Esophagus muscularis mucosa (tissue), 4 donors: Measurements from ENCODE around the gene CWH43. TPM values are rescaled to one million over a fixed set of nuclear protein-coding genes. Genes with fewer than 3 reads are reported as not detected.
"Not testable (repeated sequence)": the region's sequence is repeated elsewhere in the genome, so short reads cannot be mapped to it uniquely, and the experiment has no call there.

Experiments used
- DNase-seq: peaks from one replicate; pipeline ENCODE4 v3.0.0-alpha.2; 2017; ENCODE audit errors: extremely low spot score
- H3K27ac ChIP-seq, 4 donors: fragments of 200-600 bp; sonication (generic); replicated peaks in 1 of 4; 1 replicate in 3 of 4; 2 replicates in 1 of 4; pipeline ENCODE4 v1.5.1; 2016 to 2019; ENCODE audit warnings: mild to moderate bottlenecking in 1 of 4
- H3K27me3 ChIP-seq, 4 donors: fragments of 200-600 bp; sonication (generic); one replicate each; pipeline versions ENCODE4 v1.5.1 to v1.6.0; 2016 to 2019
- H3K36me3 ChIP-seq, 4 donors: fragments of 200-600 bp; sonication (generic); one replicate each; pipeline ENCODE4 v1.5.1; 2016 to 2019
- H3K4me1 ChIP-seq, 4 donors: fragments of 200-600 bp; sonication (generic); one replicate each; pipeline ENCODE4 v1.5.1; 2016 to 2019
- H3K4me3 ChIP-seq, 4 donors: fragments of 200-600 bp; sonication (generic); 1 replicate in 2 of 4; 2 replicates in 2 of 4; pipeline ENCODE4 v1.5.1; 2016 to 2019; ENCODE audit warnings: mild to moderate bottlenecking in 4 of 4, moderate library complexity in 1 of 4
- H3K9me3 ChIP-seq, 4 donors: fragments of 200-600 bp; sonication (generic); 1 replicate in 3 of 4; 2 replicates in 1 of 4; pipeline ENCODE4 v1.5.1; 2016 to 2019
- CTCF ChIP-seq, 3 experiments: fragments of 200-600 bp in 2 of 3; fragments of 450-650 bp in 1 of 3; sonication (generic) in 2 of 3; IDR thresholded peaks; one replicate each; pipeline ENCODE4 v1.5.1; 2017 to 2019; ENCODE audit warnings: antibody characterized with exemption in 3 of 3, mild to moderate bottlenecking in 2 of 3, moderate library complexity in 1 of 3
- EP300 ChIP-seq: sonication (generic); formaldehyde crosslinking; IDR thresholded peaks from one replicate; pipeline ENCODE4 v1.6.1; 2017; ENCODE audit warnings: antibody characterized with exemption
- POLR2A ChIP-seq: fragments of 450-650 bp; IDR thresholded peaks from one replicate; pipeline ENCODE4 v1.6.1; 2017; ENCODE audit warnings: antibody characterized with exemption, moderate library complexity, mild to moderate bottlenecking, low read depth
- POLR2AphosphoS5 ChIP-seq, 2 donors: sonication (generic); formaldehyde crosslinking; IDR thresholded peaks; one replicate each; pipeline ENCODE4 v1.6.1; 2017; ENCODE audit warnings: antibody characterized with exemption in 2 of 2
- WGBS: methylation state at CpG from one replicate; pipeline ENCODE4 v1.1.5; 2018; 5-methylcytosine and 5-hydroxymethylcytosine counted together
- intact Hi-C: fragments of 100-400 bp; cut with DNase I; formaldehyde crosslinking; loops from one replicate; pipeline ENCODE4 v1.15.1; 2023
- total RNA-seq, 4 donors: library from RNA; depleted of rRNA; stranded (reverse); fragments of >200 nt; gene quantifications; one replicate each; pipeline versions ENCODE4 v1.1.0 to v1.2.1, GENCODE V29; 2016

CWH43 gene
- total RNA-seq, 4 donors from 2014 or later = not detected

- no peak overlapping the region for H3K4me3 ChIP-seq
- intact Hi-C loops = no loop called here
- H3K4me1 ChIP-seq = no peaks in the 10 kb centered on the region
- no peaks in the 10 kb centered on the region for H3K9me3 ChIP-seq
- H3K36me3 ChIP-seq = no peaks in the 10 kb centered on the region
- no peak for TF ChIP-seq POLR2AphosphoS5 (IDR thresholded peaks at IDR 0.05)
- TF ChIP-seq CTCF (IDR thresholded peaks at IDR 0.05) = peak in 2 of 3 experiments; percentile 7 to 31
- no peak for TF ChIP-seq POLR2A
- TF ChIP-seq EP300 = no peak
- WGBS = 38% methylated on average over 11 of the region's 11 CpGs
- H3K27ac ChIP-seq = no peak overlapping the region
- DNase-seq = no peak
- H3K27me3 ChIP-seq = peaks cover 0 to 14% (median 0%) of the 10 kb centered on the region in 4 donors
Measured at GRCh38 chr4:49032440-49033161, 46.5 kb downstream of the CWH43 start.

GRCh38 chr4:49036528-49036927 is 50.5 kb downstream of the CWH43 start:
- Histone ChIP-seq H3K4me3 (no peak overlapping the region), H3K4me1 (no peaks in the 10 kb centered on the region), H3K27ac (no peak overlapping the region), H3K36me3 (no peaks in the 10 kb centered on the region), H3K9me3 (no peaks in the 10 kb centered on the region), H3K27me3 (peaks cover 0 to 3% (median 0%) of the 10 kb centered on the region in 4 donors)
- TF ChIP-seq POLR2A = no peak
- DNase-seq = no peak
- intact Hi-C loops = no loop called here
- WGBS = 29% methylated on average over 3 of the region's 3 CpGs

- no peak overlapping the region for H3K27ac ChIP-seq
- no peak for DNase-seq
- WGBS = 57% methylated on average over 3 of the region's 3 CpGs
- no peak overlapping the region for H3K4me3 ChIP-seq
- H3K4me1 ChIP-seq = no peaks in the 10 kb centered on the region
- TF ChIP-seq EP300 (no peak), POLR2A (no peak), CTCF (IDR thresholded peaks at IDR 0.05) (no peak), POLR2AphosphoS5 (IDR thresholded peaks at IDR 0.05) (no peak)
- intact Hi-C loops = no loop called here
- H3K27me3 ChIP-seq = no peaks in the 10 kb centered on the region
- H3K9me3 ChIP-seq = no peaks in the 10 kb centered on the region
- H3K36me3 ChIP-seq = no peaks in the 10 kb centered on the region
Measured at GRCh38 chr4:49044270-49044669, 58.2 kb downstream of the CWH43 start.

- Histone ChIP-seq H3K4me1 (no peaks in the 10 kb centered on the region), H3K27ac (no peak overlapping the region), H3K9me3 (peaks cover 0 to 38% (median 17%) of the 10 kb centered on the region in 4 donors), H3K4me3 (no peak overlapping the region), H3K27me3 (no peaks in the 10 kb centered on the region), H3K36me3 (no peaks in the 10 kb centered on the region)
- no peak for DNase-seq
- intact Hi-C loops = no loop called here
- no peak for TF ChIP-seq POLR2A
- no peak for TF ChIP-seq CTCF (IDR thresholded peaks at IDR 0.05)
- TF ChIP-seq POLR2AphosphoS5 (IDR thresholded peaks at IDR 0.05) = no peak
- TF ChIP-seq EP300 = no peak
Measured at GRCh38 chr4:49058306-49058705, 72.2 kb downstream of the CWH43 start.

GRCh38 chr4:49063670-49064069 is 77.6 kb downstream of the CWH43 start:
- WGBS = 31% methylated on average over 2 of the region's 2 CpGs
- intact Hi-C loops = no loop called here

GRCh38 chr4:49072196-49072595 is 86.1 kb downstream of the CWH43 start:
- H3K9me3 ChIP-seq, H3K4me1 ChIP-seq, H3K4me3 ChIP-seq, H3K27ac ChIP-seq, H3K27me3 ChIP-seq, DNase-seq, intact Hi-C loops, H3K36me3 ChIP-seq: not testable (repeated sequence)
- 84% methylated on average over 10 of the region's 11 CpGs for WGBS

More at GRCh38 chr4:49063670-49064069, 77.6 kb downstream of the CWH43 start:
- peaks cover 0 to 15% (median 5%) of the 10 kb centered on the region in 4 donors for H3K9me3 ChIP-seq
- H3K36me3 ChIP-seq = no peaks in the 10 kb centered on the region
- DNase-seq = no peak
- no peak for TF ChIP-seq CTCF (IDR thresholded peaks at IDR 0.05)
- H3K27ac ChIP-seq = no peak overlapping the region
- no peak overlapping the region for H3K4me3 ChIP-seq
- H3K27me3 ChIP-seq = no peaks in the 10 kb centered on the region
- no peaks in the 10 kb centered on the region for H3K4me1 ChIP-seq

- H3K4me3 ChIP-seq, H3K27me3 ChIP-seq, H3K27ac ChIP-seq, DNase-seq, H3K4me1 ChIP-seq, H3K36me3 ChIP-seq, intact Hi-C loops: not testable (repeated sequence)
- peaks cover 0 to 22% (median 9%) of the 10 kb centered on the region in 4 donors for H3K9me3 ChIP-seq
- WGBS = 55% methylated on average over 7 of the region's 7 CpGs
Measured at GRCh38 chr4:49091883-49092282, 105.8 kb downstream of the CWH43 start.

GRCh38 chr4:49092608-49093135 is 106.6 kb downstream of the CWH43 start:
- H3K9me3 ChIP-seq = peaks cover 0 to 29% (median 10%) of the 10 kb centered on the region in 4 donors
- H3K27me3 ChIP-seq, H3K4me3 ChIP-seq, H3K36me3 ChIP-seq, DNase-seq, intact Hi-C loops, H3K4me1 ChIP-seq, H3K27ac ChIP-seq: not testable (repeated sequence)
- WGBS = 68% methylated on average over 11 of the region's 11 CpGs
